ENCODE measurements around the gene VEGFB. TPM values are rescaled to one million over a fixed set of nuclear protein-coding genes. Genes with fewer than 3 reads are reported as not detected.
A peak's percentile ranks its signal among the peaks of the same experiment; 100 is the strongest.

The VEGFB gene
- total RNA-seq, 1 donor from 2014 or later: 12.3 TPM

GRCh38 chr11:64284962-64285884 is 50.8 kb downstream of the VEGFB start, which contains the start of gene GPR137:
Gene GPR137 (plus strand): TSS chr11:64285848. CDS start chr11:64286525, 677 bp downstream.
- peaks cover 8% of the 10 kb centered on the region for H3K9me3 Mint-ChIP-seq (ENCODE audit: unreplicated experiment)
- DNase-seq: peak; percentile 91
- H3K27ac Mint-ChIP-seq (ENCODE audit: unreplicated experiment): peak within 1 kb of the TSS; percentile 65
- peak within 1 kb of the TSS; percentile 87 for H3K4me3 Mint-ChIP-seq (ENCODE audit: unreplicated experiment)
- H3K4me1 Mint-ChIP-seq (ENCODE audit: low read depth, unreplicated experiment): peaks cover 8% of the 10 kb centered on the region
- H3K36me3 Mint-ChIP-seq (ENCODE audit: unreplicated experiment): no peaks in the 10 kb centered on the region
- peaks cover 3% of the 10 kb centered on the region for H3K27me3 Mint-ChIP-seq (ENCODE audit: unreplicated experiment)
- no peak for TF ChIP-seq CTCF (IDR thresholded peaks at IDR 0.05; ENCODE audit: partially characterized antibody, unreplicated experiment)

- Mint-ChIP-seq H3K27ac (ENCODE audit: unreplicated experiment) (peak overlapping the region; percentile 65), H3K9me3 (ENCODE audit: unreplicated experiment) (peaks cover 8% of the 10 kb centered on the region), H3K4me1 (ENCODE audit: low read depth, unreplicated experiment) (peaks cover 10% of the 10 kb centered on the region), H3K27me3 (ENCODE audit: unreplicated experiment) (peaks cover 8% of the 10 kb centered on the region), H3K36me3 (ENCODE audit: unreplicated experiment) (peaks cover 5% of the 10 kb centered on the region), H3K4me3 (ENCODE audit: unreplicated experiment) (peak overlapping the region; percentile 86)
- no peak for TF ChIP-seq CTCF (IDR thresholded peaks at IDR 0.05; ENCODE audit: partially characterized antibody, unreplicated experiment)
- no peak for DNase-seq
These were observed 51.8 kb downstream of the VEGFB start for GRCh38 chr11:64285885-64286800.

GRCh38 chr11:64286801-64287159 is 52.4 kb downstream of the VEGFB start:
- Mint-ChIP-seq H3K27ac (ENCODE audit: unreplicated experiment) (peak overlapping the region; percentile 65), H3K27me3 (ENCODE audit: unreplicated experiment) (peaks cover 6% of the 10 kb centered on the region), H3K4me3 (ENCODE audit: unreplicated experiment) (peak overlapping the region; percentile 86), H3K9me3 (ENCODE audit: unreplicated experiment) (peaks cover 8% of the 10 kb centered on the region), H3K4me1 (ENCODE audit: low read depth, unreplicated experiment) (peaks cover 7% of the 10 kb centered on the region), H3K36me3 (ENCODE audit: unreplicated experiment) (peaks cover 5% of the 10 kb centered on the region)
- no peak for TF ChIP-seq CTCF (IDR thresholded peaks at IDR 0.05; ENCODE audit: partially characterized antibody, unreplicated experiment)
- DNase-seq: no peak

- Mint-ChIP-seq H3K27me3 (ENCODE audit: unreplicated experiment) (peaks cover 9% of the 10 kb centered on the region), H3K4me3 (ENCODE audit: unreplicated experiment) (no peak overlapping the region), H3K9me3 (ENCODE audit: unreplicated experiment) (peaks cover 8% of the 10 kb centered on the region), H3K36me3 (ENCODE audit: unreplicated experiment) (peaks cover 5% of the 10 kb centered on the region), H3K27ac (ENCODE audit: unreplicated experiment) (no peak overlapping the region), H3K4me1 (ENCODE audit: low read depth, unreplicated experiment) (peaks cover 7% of the 10 kb centered on the region)
- DNase-seq: no peak
- no peak for TF ChIP-seq CTCF (IDR thresholded peaks at IDR 0.05; ENCODE audit: partially characterized antibody, unreplicated experiment)
These were observed 53.4 kb downstream of the VEGFB start for GRCh38 chr11:64287676-64288352.

Data from glutamatergic neuron (in vitro differentiated cells).